ENCODE measurements around the gene GLI2. TPM values are rescaled to one million over a fixed set of nuclear protein-coding genes. Genes with fewer than 3 reads are reported as not detected.

GLI2 gene
- total and polyA plus RNA-seq, 2 of the 4 experiments (the other 2 are of a cell fraction) = 3.8 to 26.0 TPM

DNA sequence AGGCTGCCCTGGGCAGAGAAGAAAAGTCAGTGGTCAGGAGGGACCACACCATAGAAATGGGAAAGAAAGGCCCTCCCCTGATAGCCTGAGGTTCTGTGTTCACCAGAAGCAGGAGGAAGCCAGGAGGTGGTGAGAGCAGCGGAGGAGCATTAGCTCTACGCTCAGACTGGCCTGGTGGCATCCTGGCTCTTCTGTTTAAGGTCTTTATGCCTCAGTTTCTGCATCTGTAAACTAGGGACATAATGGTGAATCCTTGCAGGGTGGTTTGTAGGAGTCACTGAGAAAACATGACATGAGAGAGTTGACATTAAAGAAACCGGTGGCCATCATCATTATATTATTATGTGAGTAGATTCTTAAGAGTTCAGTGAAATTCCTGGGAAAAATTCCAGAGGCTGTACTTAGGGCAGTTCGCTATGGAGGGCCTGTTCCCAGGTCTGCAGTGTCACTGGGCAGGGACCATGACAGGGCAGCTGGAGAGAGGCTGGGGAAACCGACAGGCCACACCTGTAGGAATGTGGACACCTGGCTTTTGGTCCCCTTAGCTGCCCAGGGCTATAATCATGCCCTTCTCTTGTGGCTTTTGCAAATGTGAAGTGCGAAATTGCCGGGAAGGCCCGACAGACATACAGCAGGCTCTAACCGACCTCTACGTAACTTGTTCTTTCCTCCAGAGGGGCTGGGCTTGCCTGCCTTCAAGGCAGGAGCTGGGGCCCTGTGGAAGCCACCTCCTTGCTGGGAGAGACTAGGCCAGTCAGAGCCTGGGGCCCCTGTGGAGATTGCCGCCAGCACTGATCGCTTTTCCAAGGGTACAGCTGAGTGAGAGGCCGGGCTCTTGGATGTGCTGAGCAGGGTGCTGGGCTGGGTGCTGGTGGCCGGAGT is 31.0 kb downstream of the GLI2 start:
- no peak for ATAC-seq (ENCODE audit: low read depth)
- Histone ChIP-seq H3K27me3 (ENCODE audit: control insufficient read depth, insufficient read depth, low read length) (no peaks in the 10 kb centered on the region), H3K9me3 (ENCODE audit: control insufficient read depth, insufficient read depth, low read length) (no peaks in the 10 kb centered on the region), H4K20me1 (ENCODE audit: insufficient read depth, low read length) (peaks cover 32% of the 10 kb centered on the region), H3K23ac (ENCODE audit: low read depth, low read length) (peak overlapping the region; percentile 96), H3K4me3 (ENCODE audit: insufficient read depth, low read depth, low read length) (no peak overlapping the region), H4K8ac (ENCODE audit: low read depth in 2 of 2, low read length in 2 of 2) (peak overlapping the region; percentile 78 to 84), H3K14ac (replicated peaks; ENCODE audit: low read depth, low read length) (peak overlapping the region; percentile 93), H4K5ac (ENCODE audit: low read depth, low read length) (peak overlapping the region; percentile 77), H3K79me1 (ENCODE audit: low read depth in 1 of 2, low read length in 2 of 2) (peaks cover 26 to 89% of the 10 kb centered on the region in 2 experiments; a peak in 3 of 4 replicates), H2BK5ac (ENCODE audit: low read depth, low read length, poor library complexity, severe bottlenecking) (peak overlapping the region; percentile 94), H2BK120ac (ENCODE audit: low read depth, low read length) (peak overlapping the region; percentile 94), H2BK20ac (ENCODE audit: low read depth, low read length) (peak overlapping the region; percentile 88), H2AK5ac (ENCODE audit: low read depth, low read length) (peak overlapping the region; percentile 93), H2AK9ac (replicated peaks; ENCODE audit: low read depth, low read length, poor library complexity) (peak overlapping the region; percentile 73), H2AFZ (replicated peaks; ENCODE audit: low read length, poor library complexity) (peak overlapping the region; percentile 75), H3K9me1 (ENCODE audit: insufficient read depth, low read length) (peaks cover 68% of the 10 kb centered on the region), H3K4ac (ENCODE audit: low read depth, low read length) (peak overlapping the region; percentile 97), H3K9ac (ENCODE audit: low read depth, low read length) (peak overlapping the region; percentile 25), H3K27ac (ENCODE audit: insufficient read depth, low read length) (peak overlapping the region; percentile 87), H3K56ac (ENCODE audit: extremely low read depth, insufficient read depth, low read length) (peak overlapping the region; percentile 65), H3K4me1 (ENCODE audit: control insufficient read depth, insufficient read depth, low read length) (peaks cover 62% of the 10 kb centered on the region), H3K18ac (ENCODE audit: low read depth, low read length) (peak overlapping the region; percentile 74), H3K36me3 (ENCODE audit: control insufficient read depth, insufficient read depth, low read length) (no peaks in the 10 kb centered on the region), H4K91ac (ENCODE audit: insufficient read depth, low read depth, low read length) (peak overlapping the region; percentile 97), H3K4me2 (ENCODE audit: low read depth, low read length) (peak overlapping the region; percentile 30), H2BK15ac (ENCODE audit: low read depth, low read length) (peak overlapping the region; percentile 82; the same call in 2 of the 3 replicates)
- CTCF ChIA-PET = interaction anchor here (0.5 to 1.5 kb wide), 3 partner anchors 30 to 195 kb away, joined by 3 read pairs; no protein-coding TSS in a partner anchor
- TF ChIP-seq BHLHE40 (IDR thresholded peaks at IDR 0.05; ENCODE audit: low read depth, low read length) (no peak), RCOR1 (IDR thresholded peaks at IDR 0.05; ENCODE audit: insufficient replicate concordance, low read length) (no peak), CEBPB (IDR thresholded peaks at IDR 0.05; ENCODE audit: low read depth, low read length) (no peak), CHD1 (IDR thresholded peaks at IDR 0.05; ENCODE audit: low read depth, low read length) (0 out of 2 replicates have a peak, but pooled peaks have one; percentile 3), USF2 (IDR thresholded peaks at IDR 0.05; ENCODE audit: low read depth, low read length) (no peak), POLR2A (IDR thresholded peaks at IDR 0.05; ENCODE audit: low read depth, low read length) (peak; percentile 4; the same call in 1 of the 2 replicates), MAFK (IDR thresholded peaks at IDR 0.05; ENCODE audit: low read depth, low read length) (no peak), MXI1 (IDR thresholded peaks at IDR 0.05; ENCODE audit: borderline replicate concordance, low read depth, low read length) (no peak), NFE2L2 (IDR thresholded peaks at IDR 0.05; ENCODE audit: low read depth, low read length) (peak; percentile 63; the same call in 1 of the 2 replicates), FOS (IDR thresholded peaks at IDR 0.05; ENCODE audit: low read depth, low read length) (no peak)
- in situ Hi-C loops (cut with MboI; ENCODE audit: low sequenced_read_pairs) = no loop called here
- no TSS peak for BruUV-seq (replicated peaks)
- dilution Hi-C loops (cut with HindIII; ENCODE audit: low sequenced_read_pairs, unreplicated experiment) = no loop called here
- POLR2A ChIA-PET (ENCODE audit: unreplicated experiment) = no interaction called here
- peak; percentile 50 for DNase-seq
- intact Hi-C loops (cut with micrococcal nuclease) = loop anchor here (1.0 kb wide), 1 partner anchor 29 kb away; no protein-coding TSS in a partner anchor
- 74% methylated on average over 6 of the region's 14 CpGs; no CpG with 5 or more reads in 1 of the 2 experiments for WGBS, 2 experiments (ENCODE audit: extremely low coverage in 2 of 2, insufficient read length in 1 of 2)

Data from IMR-90 (cell line).